ENCODE results near the gene RC3H1. TPM values are rescaled to one million over a fixed set of nuclear protein-coding genes. Genes with fewer than 3 reads are reported as not detected.
"Not testable (repeated sequence)": the region's sequence is repeated elsewhere in the genome, so short reads cannot be mapped to it uniquely, and the experiment has no call there.

Gene RC3H1
- total and polyA plus RNA-seq, 2 donors = 3.7 to 43.3 TPM

- Histone ChIP-seq H3K4me3 (ENCODE audit: low read depth, low read length) (no peak overlapping the region), H3K27ac (ENCODE audit: low read depth) (no peak overlapping the region), H3K4me1 (ENCODE audit: insufficient read depth) (no peaks in the 10 kb centered on the region), H3K36me3 (ENCODE audit: insufficient read depth) (no peaks in the 10 kb centered on the region)
- no peak for DNase-seq (ENCODE audit: extremely low spot score)
- 77% methylated on average over 5 of the region's 5 CpGs for WGBS
Observed at GRCh38 chr1:173960625-173961024, 61.5 kb downstream of the RC3H1 start.

- no peak overlapping the region for H3K4me3 ChIP-seq (ENCODE audit: low read depth, low read length)
- peaks cover 7% of the 10 kb centered on the region for H3K36me3 ChIP-seq (ENCODE audit: insufficient read depth)
- no peak overlapping the region for H3K27ac ChIP-seq (ENCODE audit: low read depth)
- DNase-seq (ENCODE audit: extremely low spot score) = no peak
- H3K4me1 ChIP-seq (ENCODE audit: insufficient read depth) = no peaks in the 10 kb centered on the region
Observed at GRCh38 chr1:173954179-173954578, 68.0 kb downstream of the RC3H1 start.

- Histone ChIP-seq H3K4me1 (ENCODE audit: insufficient read depth) (no peaks in the 10 kb centered on the region), H3K4me3 (ENCODE audit: low read depth, low read length) (no peak overlapping the region), H3K36me3 (ENCODE audit: insufficient read depth) (peaks cover 18% of the 10 kb centered on the region), H3K27ac (ENCODE audit: low read depth) (no peak overlapping the region)
- 98% methylated on average over 4 of the region's 4 CpGs for WGBS
- DNase-seq (ENCODE audit: extremely low spot score) = no peak
Observed at GRCh38 chr1:173948594-173948993, 73.6 kb downstream of the RC3H1 start.

DNA sequence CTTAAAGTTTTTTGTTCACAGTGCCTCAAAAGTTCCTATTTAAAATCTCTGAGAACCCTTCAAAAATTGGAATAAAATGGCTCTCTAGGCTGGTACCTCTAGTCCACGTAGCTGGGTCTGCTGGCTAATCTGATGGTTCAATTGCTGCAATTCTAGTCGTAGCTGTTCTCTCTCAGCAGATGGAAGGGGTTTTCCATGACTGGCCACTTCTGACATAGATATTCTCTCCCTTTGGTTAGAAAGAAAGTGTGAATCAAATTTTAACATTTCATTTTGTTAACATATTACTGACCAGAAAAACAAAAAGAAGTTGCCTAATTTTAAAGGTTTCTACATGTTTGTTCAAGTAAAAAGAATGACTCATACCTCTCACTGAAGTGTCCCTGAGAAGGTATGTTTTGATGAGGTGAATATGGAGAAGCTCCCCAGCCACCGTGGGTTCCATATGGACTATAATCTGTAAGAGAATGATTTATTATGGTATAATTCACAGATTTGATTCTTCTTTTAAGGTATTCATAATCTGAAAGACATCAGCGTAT lies 75.7 kb downstream of the RC3H1 start:
- Histone ChIP-seq H3K4me1 (ENCODE audit: insufficient read depth) (no peaks in the 10 kb centered on the region), H3K27ac (ENCODE audit: low read depth) (no peak overlapping the region), H3K36me3 (ENCODE audit: insufficient read depth) (peaks cover 17% of the 10 kb centered on the region), H3K4me3 (ENCODE audit: low read depth, low read length) (no peak overlapping the region)
- no peak for DNase-seq (ENCODE audit: extremely low spot score)
- 89% methylated on average over 4 of the region's 4 CpGs for WGBS

DNA sequence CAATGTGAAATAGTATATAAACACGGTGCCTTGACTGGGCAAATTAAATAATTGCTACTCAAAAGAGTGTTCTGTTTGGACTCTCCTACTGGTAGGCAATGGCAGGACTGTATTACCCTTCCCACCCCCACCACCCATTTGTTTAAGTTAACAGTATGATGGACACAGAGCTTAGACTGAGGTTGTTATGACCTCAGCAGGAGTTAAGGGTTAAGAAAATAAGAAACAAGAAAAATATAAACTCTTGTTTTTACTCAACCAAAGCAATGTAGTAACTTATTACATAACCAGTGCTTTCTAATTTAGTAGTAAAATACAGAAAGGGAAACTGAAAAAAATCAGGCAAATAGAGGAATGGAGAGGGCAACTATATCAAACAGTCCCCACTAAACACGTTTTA lies 85.1 kb downstream of the RC3H1 start:
- WGBS = 76% methylated on average over 2 of the region's 2 CpGs
- Histone ChIP-seq H3K36me3 (ENCODE audit: insufficient read depth) (peaks cover 7% of the 10 kb centered on the region), H3K27ac (ENCODE audit: low read depth) (no peak overlapping the region), H3K4me3 (ENCODE audit: low read depth, low read length) (no peak overlapping the region), H3K4me1 (ENCODE audit: insufficient read depth) (no peaks in the 10 kb centered on the region)
- DNase-seq (ENCODE audit: extremely low spot score) = no peak

- no peak overlapping the region for H3K27ac ChIP-seq (ENCODE audit: low read depth)
- H3K4me1 ChIP-seq (ENCODE audit: insufficient read depth) = no peaks in the 10 kb centered on the region
- H3K4me3 ChIP-seq (ENCODE audit: low read depth, low read length) = no peak overlapping the region
- DNase-seq (ENCODE audit: extremely low spot score) = no peak
- WGBS = 91% methylated on average over 1 of the region's 1 CpG
- peaks cover 7% of the 10 kb centered on the region for H3K36me3 ChIP-seq (ENCODE audit: insufficient read depth)
Observed at GRCh38 chr1:173934440-173934839, 87.7 kb downstream of the RC3H1 start.

GRCh38 chr1:173930541-173930940 lies 91.6 kb downstream of the RC3H1 start:
- 97% methylated on average over 5 of the region's 5 CpGs for WGBS
- not testable (repeated sequence) for H3K36me3 ChIP-seq (ENCODE audit: insufficient read depth); H3K27ac ChIP-seq (ENCODE audit: low read depth); H3K4me3 ChIP-seq (ENCODE audit: low read depth, low read length); DNase-seq (ENCODE audit: extremely low spot score); H3K4me1 ChIP-seq (ENCODE audit: insufficient read depth)

DNA sequence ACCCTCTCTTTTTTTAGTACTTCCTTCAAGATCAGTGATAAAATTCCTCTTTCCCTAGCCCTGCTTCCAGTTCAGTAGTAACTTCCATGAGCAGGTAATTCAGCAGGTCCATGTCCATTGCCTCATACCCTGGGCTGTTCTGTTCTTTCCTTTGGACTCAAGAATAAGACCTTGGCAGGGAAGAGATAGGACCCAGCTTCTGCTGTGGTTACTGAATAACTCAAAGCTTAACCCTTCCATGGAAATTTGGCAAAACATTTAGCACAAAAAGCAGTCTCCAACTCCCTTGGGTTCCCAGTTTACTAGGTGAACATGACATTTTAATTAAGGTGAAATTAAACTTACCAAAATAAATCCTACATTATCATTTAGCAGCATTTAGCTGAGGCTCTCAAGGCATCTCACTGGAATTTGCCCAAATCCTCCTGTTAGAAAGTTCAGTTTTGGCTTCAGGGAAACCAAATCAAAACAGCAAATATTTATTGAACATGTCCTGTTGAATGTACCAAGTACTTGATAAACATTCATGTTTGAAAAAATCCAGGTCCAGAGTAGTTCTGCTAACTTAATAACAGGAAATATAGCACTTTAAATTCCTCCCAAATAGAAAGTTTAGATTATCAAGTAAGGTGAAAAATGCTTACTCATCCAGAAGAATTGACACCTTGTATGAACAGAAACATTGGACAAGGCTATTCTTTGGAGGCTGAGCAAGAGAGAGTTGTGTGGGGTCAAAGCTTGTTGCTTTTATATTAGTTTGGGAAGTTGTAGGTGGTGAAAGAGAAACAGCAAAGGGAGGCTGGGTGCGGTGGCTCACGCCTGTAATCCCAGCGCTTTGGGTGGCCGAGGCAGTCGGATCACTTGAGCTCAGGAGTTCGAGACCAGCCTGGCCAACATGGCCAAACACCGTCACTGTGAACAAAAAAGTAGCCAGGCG lies 96.6 kb downstream of the RC3H1 start:
- Histone ChIP-seq H3K27ac (ENCODE audit: low read depth) (no peak overlapping the region), H3K4me1 (ENCODE audit: insufficient read depth) (no peaks in the 10 kb centered on the region), H3K36me3 (ENCODE audit: insufficient read depth) (no peaks in the 10 kb centered on the region), H3K4me3 (ENCODE audit: low read depth, low read length) (no peak overlapping the region)
- WGBS = 95% methylated on average over 8 of the region's 8 CpGs
- DNase-seq (ENCODE audit: extremely low spot score) = no peak

GRCh38 chr1:173920861-173921260 lies 101.3 kb downstream of the RC3H1 start:
- no peak overlapping the region for H3K4me3 ChIP-seq (ENCODE audit: low read depth, low read length)
- 86% methylated on average over 5 of the region's 5 CpGs for WGBS

GRCh38 chr1:173917635-173918493 lies 104.3 kb downstream of the RC3H1 start:
- no peak for DNase-seq (ENCODE audit: extremely low spot score)
- H3K4me3 ChIP-seq (ENCODE audit: low read depth, low read length) = no peak overlapping the region
- H3K36me3 ChIP-seq (ENCODE audit: insufficient read depth) = no peaks in the 10 kb centered on the region
- no peak overlapping the region for H3K27ac ChIP-seq (ENCODE audit: low read depth)
- H3K4me1 ChIP-seq (ENCODE audit: insufficient read depth) = no peaks in the 10 kb centered on the region
- 83% methylated on average over 12 of the region's 12 CpGs for WGBS

More at GRCh38 chr1:173920861-173921260, 101.3 kb downstream of the RC3H1 start:
- no peaks in the 10 kb centered on the region for H3K4me1 ChIP-seq (ENCODE audit: insufficient read depth)
- H3K27ac ChIP-seq (ENCODE audit: low read depth) = no peak overlapping the region
- no peaks in the 10 kb centered on the region for H3K36me3 ChIP-seq (ENCODE audit: insufficient read depth)
- DNase-seq (ENCODE audit: extremely low spot score) = no peak

DNA sequence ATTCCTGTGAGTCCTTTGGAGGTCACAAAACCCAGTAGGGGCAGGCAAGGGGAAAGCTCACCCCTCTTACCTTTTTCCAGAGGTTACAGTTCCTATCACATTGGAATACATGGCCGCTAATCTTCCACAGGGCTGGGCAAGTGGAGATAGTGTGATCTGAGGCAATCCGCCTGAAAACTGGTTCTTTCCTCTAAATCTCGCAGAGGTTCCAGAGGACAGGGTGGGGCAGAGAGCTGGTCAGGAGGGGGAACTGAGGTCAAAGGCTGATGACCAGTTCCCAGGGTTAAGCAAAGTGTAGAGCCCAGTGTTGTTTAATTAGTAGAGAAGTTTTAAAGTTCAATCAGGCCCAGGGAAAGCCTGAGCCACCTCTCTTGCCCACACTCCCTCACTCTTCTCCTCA lies 105.0 kb downstream of the RC3H1 start, which contains the start of gene SERPINC1:
TSS of gene SERPINC1 (minus strand) at position 179 of the 400 bp plus-strand sequence. CDS start at position 111, 68 bp downstream.
- Histone ChIP-seq H3K4me3 (ENCODE audit: low read depth, low read length) (no peak within 1 kb of the TSS), H3K4me1 (ENCODE audit: insufficient read depth) (no peaks in the 10 kb centered on the region), H3K36me3 (ENCODE audit: insufficient read depth) (no peaks in the 10 kb centered on the region), H3K27ac (ENCODE audit: low read depth) (no peak within 1 kb of the TSS)
- DNase-seq (ENCODE audit: extremely low spot score) = no peak
- 92% methylated on average over 3 of the region's 3 CpGs for WGBS

DNA sequence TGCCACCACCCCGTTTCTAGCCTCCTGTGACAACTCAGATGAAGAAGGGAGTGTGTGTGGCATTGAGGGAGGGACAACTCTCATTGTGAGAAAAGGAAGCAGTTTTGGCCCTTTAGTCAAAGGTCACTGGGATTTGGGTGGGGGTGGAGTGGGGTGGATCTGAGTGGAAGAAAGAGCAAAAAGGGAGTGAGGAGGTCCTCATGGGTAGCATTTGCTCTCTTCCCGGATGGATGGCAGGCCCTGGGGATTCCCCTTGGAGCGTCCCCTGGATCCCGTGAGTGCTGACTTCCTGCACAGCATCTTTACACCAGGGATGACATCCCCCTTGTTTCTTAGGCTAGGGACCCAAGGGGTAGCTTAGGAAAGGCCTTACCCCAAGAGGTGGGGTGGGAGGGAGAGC lies 105.5 kb downstream of the RC3H1 start:
- 86% methylated on average over 4 of the region's 4 CpGs for WGBS
- DNase-seq (ENCODE audit: extremely low spot score) = no peak
- no peaks in the 10 kb centered on the region for H3K36me3 ChIP-seq (ENCODE audit: insufficient read depth)
- no peaks in the 10 kb centered on the region for H3K4me1 ChIP-seq (ENCODE audit: insufficient read depth)
- H3K27ac ChIP-seq (ENCODE audit: low read depth) = no peak overlapping the region
- H3K4me3 ChIP-seq (ENCODE audit: low read depth, low read length) = no peak overlapping the region

- H3K27ac ChIP-seq (ENCODE audit: low read depth) = no peak overlapping the region
- H3K36me3 ChIP-seq (ENCODE audit: insufficient read depth) = no peaks in the 10 kb centered on the region
- 83% methylated on average over 2 of the region's 2 CpGs for WGBS
- H3K4me3 ChIP-seq (ENCODE audit: low read depth, low read length) = no peak overlapping the region
- H3K4me1 ChIP-seq (ENCODE audit: insufficient read depth) = no peaks in the 10 kb centered on the region
- no peak for DNase-seq (ENCODE audit: extremely low spot score)
Observed at GRCh38 chr1:173915596-173915995, 106.6 kb downstream of the RC3H1 start.
